ENCODE results near the gene EYA3.
A peak's percentile ranks its signal among the peaks of the same experiment; 100 is the strongest.

EYA3 gene

DNA sequence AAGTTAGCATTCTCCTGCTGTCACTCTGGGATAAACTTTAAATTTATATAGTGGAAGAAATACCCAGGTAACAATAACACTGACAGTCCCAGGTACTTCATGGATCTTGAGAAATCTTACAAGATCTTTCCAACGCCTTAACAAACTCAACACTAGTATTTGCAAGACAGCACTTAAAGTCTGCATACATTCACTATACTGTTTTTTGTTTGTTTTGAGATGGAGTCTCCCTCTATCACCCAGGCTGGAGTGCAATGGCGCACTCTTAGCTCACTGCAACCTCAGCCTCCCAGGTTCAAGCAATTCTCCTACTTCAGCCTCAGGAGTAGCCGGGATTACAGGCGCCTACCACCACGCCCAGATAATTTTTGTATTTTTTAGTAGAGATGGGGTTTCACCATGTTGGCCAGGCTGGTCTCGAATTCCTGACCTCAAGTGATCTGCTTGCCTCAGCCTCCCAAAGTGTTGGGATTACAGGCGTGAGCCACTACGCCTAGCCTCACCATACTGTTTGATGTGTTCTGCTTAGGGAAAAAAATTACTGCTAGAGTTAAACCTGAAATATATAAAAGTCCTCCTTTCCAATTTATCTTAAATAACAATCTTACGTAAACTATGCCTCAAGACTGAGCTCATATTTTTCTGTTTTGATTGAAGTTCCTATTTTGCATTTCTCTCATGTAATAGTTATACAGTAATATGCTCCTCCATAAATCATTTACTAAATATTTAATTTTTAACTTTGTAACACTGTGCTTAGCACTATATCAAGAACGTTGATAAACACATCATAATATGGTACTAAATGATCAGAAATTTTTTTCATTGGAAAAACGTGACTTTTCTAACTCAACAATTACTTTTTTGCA is 17.5 kb downstream of the EYA3 start:
- DNase-seq, result no peak

- no peak for DNase-seq
Observed at GRCh38 chr1:28067523-28068090, 20.8 kb downstream of the EYA3 start.

GRCh38 chr1:28066393-28067154 is 21.8 kb downstream of the EYA3 start:
- DNase-seq, result no peak

- DNase-seq, result no peak
Observed at GRCh38 chr1:28064064-28064463, 24.3 kb downstream of the EYA3 start.

- no peak for DNase-seq
Observed at GRCh38 chr1:28062806-28063205, 25.6 kb downstream of the EYA3 start.

GRCh38 chr1:28058971-28059878 is 29.2 kb downstream of the EYA3 start:
- DNase-seq, result no peak

GRCh38 chr1:28058168-28058567 is 30.2 kb downstream of the EYA3 start:
- peak; percentile 52 for DNase-seq

- DNase-seq, result peak; percentile 32
Observed at GRCh38 chr1:28056129-28056925, 32.1 kb downstream of the EYA3 start.

GRCh38 chr1:28050776-28051175 is 37.6 kb downstream of the EYA3 start:
- no peak for DNase-seq

GRCh38 chr1:28046716-28047115 is 41.7 kb downstream of the EYA3 start:
- no peak for DNase-seq

DNA sequence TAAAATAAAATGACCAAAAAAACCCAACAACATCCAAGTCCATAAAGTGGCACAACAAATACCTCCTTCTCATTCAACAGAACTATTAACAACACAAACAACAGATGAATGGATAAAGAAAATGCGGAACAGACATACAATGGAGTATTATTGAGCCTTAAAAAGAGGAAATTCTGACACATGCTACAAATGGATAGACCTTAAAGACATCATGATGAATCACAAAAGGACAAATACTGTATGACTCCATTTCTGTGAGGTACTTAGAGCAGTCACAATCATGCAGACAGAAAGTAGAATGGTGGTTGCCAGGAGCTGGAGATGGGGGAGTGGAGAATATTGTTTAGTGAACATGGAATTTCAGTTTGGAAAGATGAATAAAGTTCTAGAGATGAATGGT is 42.6 kb downstream of the EYA3 start:
- DNase-seq, result no peak

DNA sequence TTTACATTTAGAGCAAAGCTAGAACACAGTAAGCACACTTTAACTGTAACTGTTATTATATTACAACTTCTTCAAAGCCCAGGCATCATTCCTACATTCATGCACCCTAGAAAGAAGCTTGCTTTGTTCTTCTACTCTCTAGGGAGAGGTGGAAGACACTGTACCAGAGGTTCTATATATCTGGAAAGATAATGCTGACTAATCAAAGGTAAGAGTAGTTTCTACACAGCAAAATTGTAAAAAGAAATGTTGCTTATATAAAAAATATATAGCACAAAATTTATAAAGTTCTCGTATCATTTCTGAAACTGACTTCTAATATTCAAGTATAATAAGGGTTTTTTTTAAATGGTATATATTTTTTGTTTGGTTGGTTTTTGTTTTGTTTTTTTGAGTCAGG is 44.0 kb downstream of the EYA3 start:
- no peak for DNase-seq

GRCh38 chr1:28039341-28039740 is 49.1 kb downstream of the EYA3 start:
- no peak for DNase-seq

- no peak for DNase-seq
Observed at GRCh38 chr1:28037946-28038345, 50.5 kb downstream of the EYA3 start.

- DNase-seq, result no peak
Observed at GRCh38 chr1:28037206-28037605, 51.2 kb downstream of the EYA3 start.

DNA sequence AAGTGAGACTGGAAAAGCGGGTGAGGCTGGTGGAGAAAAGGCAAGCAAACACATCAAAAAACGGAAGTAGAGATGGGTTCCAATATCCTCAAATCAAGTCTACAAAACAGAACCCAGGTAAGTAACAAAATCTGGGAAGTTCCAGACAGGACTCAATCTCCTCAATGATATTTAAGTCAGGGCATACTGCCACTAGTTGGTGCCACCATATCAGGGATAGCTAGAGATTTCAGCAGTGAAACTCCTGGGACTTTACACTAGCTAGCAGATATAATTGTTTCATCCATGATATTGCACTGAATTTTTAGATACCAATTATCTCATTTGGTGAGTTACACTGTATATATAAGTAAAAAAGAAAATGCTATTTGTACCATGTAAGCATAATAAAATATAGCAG is 52.0 kb downstream of the EYA3 start:
- no peak for DNase-seq

GRCh38 chr1:28035420-28035819 is 53.0 kb downstream of the EYA3 start:
- no peak for DNase-seq

DNA sequence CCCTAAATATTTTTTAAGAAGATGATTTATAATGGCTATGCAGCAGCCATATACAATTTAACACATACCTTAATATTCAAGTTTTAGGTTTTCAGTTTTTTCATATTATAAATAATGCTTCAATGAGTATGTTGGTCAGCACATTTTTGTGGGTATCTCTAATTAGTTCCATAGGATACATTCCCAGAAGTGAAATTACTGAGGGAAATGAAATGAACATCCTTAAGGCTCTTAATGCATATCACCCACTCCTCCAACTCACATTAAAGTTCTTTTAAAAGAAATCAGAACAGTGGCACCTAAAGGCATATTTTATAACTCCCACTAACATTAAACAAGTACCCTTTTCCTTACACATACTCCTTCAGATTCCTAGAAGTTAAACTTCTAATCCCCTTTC is 56.1 kb downstream of the EYA3 start:
- DNase-seq, result no peak

- DNase-seq, result no peak
Observed at GRCh38 chr1:28031173-28031572, 57.2 kb downstream of the EYA3 start.

GRCh38 chr1:28028873-28029654 is 59.3 kb downstream of the EYA3 start:
- no peak for DNase-seq

DNA sequence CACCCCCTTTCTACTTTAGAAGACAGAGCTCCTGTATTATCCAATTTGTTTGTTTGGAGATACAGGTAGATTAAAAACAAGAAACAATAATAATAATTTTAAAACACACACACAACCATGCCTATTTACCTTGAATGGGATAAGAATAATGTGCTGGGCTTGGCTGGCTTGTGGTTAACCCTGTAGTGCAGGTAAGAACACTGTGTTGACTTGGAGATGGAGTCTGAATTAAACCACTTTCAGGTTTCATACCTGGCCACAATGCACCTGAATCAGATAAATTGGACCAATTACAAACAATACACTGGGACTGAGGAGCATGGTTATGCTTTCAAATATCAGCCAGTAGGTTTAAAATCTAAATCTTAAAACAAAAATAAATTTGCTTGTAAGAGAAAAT is 60.8 kb downstream of the EYA3 start:
- peak; percentile 13 for DNase-seq

Measured in DMS79 (cell line).